HepG2 (cell line): ENCODE measurements around the gene PTH2. TPM values are rescaled to one million over a fixed set of nuclear protein-coding genes. Genes with fewer than 3 reads are reported as not detected.
A peak's percentile ranks its signal among the peaks of the same experiment; 100 is the strongest.

Experiments used
- DMAP1 ChIP-seq: IDR thresholded peaks from 2 replicates; pipeline ENCODE4 v1.6.1; 2016
- EED ChIP-seq: sonication (generic); formaldehyde crosslinking; IDR thresholded peaks from 2 replicates; pipeline ENCODE4 v1.5.0; 2020; ENCODE audit warnings: mild to moderate bottlenecking, missing genetic modification reagents
- FOXA1 ChIP-seq, 2 experiments: fragments of 450-650 bp in 1 of 2; sonication (generic) in 1 of 2; formaldehyde crosslinking in 1 of 2; IDR thresholded peaks; 2 replicates each; pipeline versions ENCODE4 v1.4.0 to v1.6.1; 2016 to 2020; ENCODE audit warnings: missing genetic modification reagents in 1 of 2
- HNRNPL ChIP-seq: fragments of 200-400 bp; formaldehyde crosslinking; IDR thresholded peaks from 2 replicates; pipeline ENCODE4 v1.6.1; 2017; ENCODE audit warnings: mild to moderate bottlenecking, low read depth, low read length
- HOXA3 ChIP-seq: sonication (generic); formaldehyde crosslinking; IDR thresholded peaks from 2 replicates; pipeline ENCODE4 v1.5.0; 2020; ENCODE audit warnings: missing genetic modification reagents
- IKZF5 ChIP-seq: IDR thresholded peaks from 2 replicates; pipeline ENCODE4 v1.6.1; 2018; ENCODE audit warnings: missing genetic modification reagents, mild to moderate bottlenecking, missing compliant biosample characterization
- NFATC3 ChIP-seq: sonication (generic); formaldehyde crosslinking; IDR thresholded peaks from 2 replicates; pipeline ENCODE4 v1.5.1; 2020; ENCODE audit warnings: mild to moderate bottlenecking, missing genetic modification reagents
- SIX4 ChIP-seq: sonication (generic); formaldehyde crosslinking; IDR thresholded peaks from 2 replicates; pipeline ENCODE4 v1.4.0; 2020; ENCODE audit warnings: missing genetic modification reagents
- SNAPC4 ChIP-seq: sonication (generic); formaldehyde crosslinking; IDR thresholded peaks from 2 replicates; pipeline ENCODE4 v1.4.0; 2020; ENCODE audit warnings: mild to moderate bottlenecking, missing genetic modification reagents
- ZFAT ChIP-seq: sonication (generic); formaldehyde crosslinking; conservative IDR thresholded peaks from 2 replicates; pipeline ENCODE4 v1.8.1; 2023; ENCODE audit warnings: missing genetic modification reagents, inconsistent platforms
- ZNF205 ChIP-seq: IDR thresholded peaks from 2 replicates; pipeline ENCODE4 v1.6.1; 2018; ENCODE audit warnings: missing biosample characterization, missing genetic modification reagents
- ZNF318 ChIP-seq: sonication (generic); formaldehyde crosslinking; IDR thresholded peaks from 2 replicates; pipeline ENCODE4 v1.4.0; 2020; ENCODE audit warnings: mild to moderate bottlenecking, missing genetic modification reagents
- ZNF678 ChIP-seq: sonication (generic); formaldehyde crosslinking; IDR thresholded peaks from 2 replicates; pipeline ENCODE4 v1.4.0; 2020; ENCODE audit warnings: mild to moderate bottlenecking, missing genetic modification reagents
- ZNF7 ChIP-seq: IDR thresholded peaks from 2 replicates; pipeline ENCODE4 v1.6.1; 2016; ENCODE audit warnings: missing biosample characterization, missing genetic modification reagents
- ZNF781 ChIP-seq: sonication (generic); formaldehyde crosslinking; IDR thresholded peaks from 2 replicates; pipeline ENCODE4 v1.5.1; 2020; ENCODE audit warnings: borderline replicate concordance, mild to moderate bottlenecking, missing genetic modification reagents; ENCODE audit errors: not compliant biosample characterization
- polyA plus RNA-seq, 8 experiments: library from polyadenylated mRNA; depleted of rRNA in 3 of 8; stranded (reverse) in 7 of 8; unstranded in 1 of 8; fragments of >200 nt; fragmentation: Illumina TruSeq in 4 of 8; extraction: Trizol in 4 of 8; gene quantifications; 2 replicates each; pipeline versions ENCODE4 v1.2.1 to v1.2.3, GENCODE V29; 2011 to 2016; ENCODE audit warnings: low read depth in 4 of 8, missing spikeins in 1 of 8, mixed read lengths in 1 of 8; ENCODE audit not compliant: insufficient read depth in 1 of 8
- total RNA-seq, 5 experiments: library from RNA; depleted of rRNA; stranded (reverse); fragments of >200 nt; fragmentation: Illumina TruSeq; extraction: Trizol; gene quantifications; 2 replicates each; pipeline ENCODE4 v1.2.3, GENCODE V29; 2016; ENCODE audit warnings: low read depth in 1 of 5

The PTH2 gene
- total and polyA plus RNA-seq, 2 of the 13 experiments (the other 11 are each of a cell fraction or from before 2014, with no cell fraction given) = not detected

GRCh38 chr19:49451430-49452181, 28.4 kb upstream of the PTH2 start, which contains the start of gene PIH1D1 (continued):
- TF ChIP-seq NFATC3 (no peak), FOXA1 (IDR thresholded peaks at IDR 0.05) (peak; percentile 69; the same call in 1 of the 2 replicates), FOXA1 (CRISPR knock-in tag; IDR thresholded peaks at IDR 0.05) (peak; percentile 97), ZNF205 (CRISPR knock-in tag) (no peak), ZFAT (no peak), EED (CRISPR knock-in tag) (0 out of 2 replicates have a peak, but pooled peaks have one; percentile 45), SNAPC4 (CRISPR knock-in tag) (peak; percentile 73; the same call in 1 of the 2 replicates), HOXA3 (CRISPR knock-in tag) (peak; percentile 45; the same call in 1 of the 2 replicates), ZNF781 (CRISPR knock-in tag) (peak; percentile 64), ZNF7 (no peak), DMAP1 (CRISPR knock-in tag) (peak; percentile 74; the same call in 1 of the 2 replicates), IKZF5 (CRISPR knock-in tag) (peak; percentile 63; the same call in 1 of the 2 replicates), SIX4 (CRISPR knock-in tag) (0 out of 2 replicates have a peak, but pooled peaks have one; percentile 11), ZNF318 (CRISPR knock-in tag) (0 out of 2 replicates have a peak, but pooled peaks have one; percentile 25), ZNF678 (CRISPR knock-in tag) (no peak), HNRNPL (no peak)
